ENCODE data around the gene ZNF521.

DNA sequence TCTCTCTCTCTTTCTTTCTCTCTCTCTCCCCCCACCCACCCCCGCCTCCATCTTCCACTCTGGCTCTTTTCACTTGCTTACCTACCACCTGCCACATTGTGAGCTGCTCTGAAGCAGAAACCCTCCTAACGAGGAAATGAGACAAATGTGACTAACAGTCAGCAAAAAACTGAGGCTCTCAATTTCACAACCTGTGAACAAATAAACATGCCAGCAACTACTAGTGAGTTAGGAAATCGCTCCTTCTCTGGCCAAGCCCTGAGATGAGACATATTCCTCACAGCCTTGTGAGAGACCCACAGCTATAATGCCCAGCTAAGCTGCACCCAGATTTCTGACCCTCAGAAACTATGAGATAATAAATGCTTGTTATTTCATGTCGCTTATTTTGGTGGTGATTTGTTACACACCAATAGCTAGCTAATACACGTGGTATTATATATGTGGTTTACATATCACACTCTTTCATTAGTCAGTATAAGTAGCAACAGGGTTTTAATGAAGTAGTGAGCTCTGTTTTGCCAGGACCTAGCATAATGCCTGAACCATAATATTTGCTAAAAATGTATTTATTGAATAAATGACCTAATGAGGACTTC, 8.4 kb upstream of the ZNF521 start:
- TF ChIP-seq POLR2A (IDR thresholded peaks at IDR 0.05) (no peak), EP300 (IDR thresholded peaks at IDR 0.05) (no peak)
- TF ChIP-seq, protein P1, sequence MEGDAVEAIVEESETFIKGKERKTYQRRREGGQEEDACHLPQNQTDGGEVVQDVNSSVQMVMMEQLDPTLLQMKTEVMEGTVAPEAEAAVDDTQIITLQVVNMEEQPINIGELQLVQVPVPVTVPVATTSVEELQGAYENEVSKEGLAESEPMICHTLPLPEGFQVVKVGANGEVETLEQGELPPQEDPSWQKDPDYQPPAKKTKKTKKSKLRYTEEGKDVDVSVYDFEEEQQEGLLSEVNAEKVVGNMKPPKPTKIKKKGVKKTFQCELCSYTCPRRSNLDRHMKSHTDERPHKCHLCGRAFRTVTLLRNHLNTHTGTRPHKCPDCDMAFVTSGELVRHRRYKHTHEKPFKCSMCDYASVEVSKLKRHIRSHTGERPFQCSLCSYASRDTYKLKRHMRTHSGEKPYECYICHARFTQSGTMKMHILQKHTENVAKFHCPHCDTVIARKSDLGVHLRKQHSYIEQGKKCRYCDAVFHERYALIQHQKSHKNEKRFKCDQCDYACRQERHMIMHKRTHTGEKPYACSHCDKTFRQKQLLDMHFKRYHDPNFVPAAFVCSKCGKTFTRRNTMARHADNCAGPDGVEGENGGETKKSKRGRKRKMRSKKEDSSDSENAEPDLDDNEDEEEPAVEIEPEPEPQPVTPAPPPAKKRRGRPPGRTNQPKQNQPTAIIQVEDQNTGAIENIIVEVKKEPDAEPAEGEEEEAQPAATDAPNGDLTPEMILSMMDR (IDR thresholded peaks at IDR 0.05) = no peak
